SH-SY5Y (cell line): Measurements from ENCODE around the gene TFIP11.

Experiments used
- GATA2 ChIP-seq: IDR thresholded peaks from 2 replicates; pipeline ENCODE4 v1.6.1; 2011; ENCODE audit warnings: mild to moderate bottlenecking, low read depth, low read length
- GATA3 ChIP-seq: IDR thresholded peaks from 2 replicates; pipeline ENCODE4 v1.6.1; 2011; ENCODE audit warnings: low read depth, mild to moderate bottlenecking, low read length, moderate library complexity

- TF ChIP-seq GATA3 (no peak), GATA2 (no peak)
These were observed 32.3 kb downstream of the TFIP11 start for GRCh38 chr22:26479792-26480610.
